RWPE1 (cell line): ENCODE results near the gene IL3.

ENCODE experiments used
- CTCF ChIA-PET: fragments of 350-600 bp; sonication (Branson Sonifier 250); formaldehyde crosslinking; extraction: SDS; loops from one replicate; lab custom pipeline; 2021; lab: Yijun Ruan, JAX
- POLR2A ChIA-PET: fragments of 400-600 bp; formaldehyde crosslinking; extraction: SDS; loops from one replicate; lab custom pipeline; 2020; ENCODE audit warnings: antibody characterized with exemption; ENCODE audit not compliant: low non-redundant PET; lab: Yijun Ruan, JAX
- DNase-seq: peaks from one replicate; pipeline ENCODE4 v3.0.0; 2012; ENCODE audit warnings: low spot score
- H3K27ac ChIP-seq: fragments of 450-650 bp; 2 replicates; pipeline ENCODE4 v1.5.1; 2017
- CTCF ChIP-seq: fragments of 450-650 bp; conservative IDR thresholded peaks from 2 replicates; pipeline ENCODE4 v1.5.1; 2017; ENCODE audit warnings: low read depth, mild to moderate bottlenecking

Gene IL3

GRCh38 chr5:132020568-132021339, 39.7 kb upstream of the IL3 start:
- no peak overlapping the region for H3K27ac ChIP-seq
- POLR2A ChIA-PET, result interaction anchor here (0.6 kb wide), 1 partner anchor 9 kb away, joined by 7 read pairs; no protein-coding TSS in a partner anchor
- DNase-seq, result no peak
- CTCF ChIA-PET, result interaction anchor here (0.6 to 1.7 kb wide), 2 partner anchors 12 to 22 kb away, joined by 3 to 6 read pairs; no protein-coding TSS in a partner anchor
- no peak for TF ChIP-seq CTCF

- POLR2A ChIA-PET, result no interaction called here
- CTCF ChIA-PET, result interaction anchor here (1.7 kb wide), 1 partner anchor 13 kb away, joined by 6 read pairs; no protein-coding TSS in a partner anchor
- TF ChIP-seq CTCF, result no peak
- no peak overlapping the region for H3K27ac ChIP-seq
- DNase-seq, result no peak
Observed at GRCh38 chr5:132021654-132022053, 38.8 kb upstream of the IL3 start.

DNA sequence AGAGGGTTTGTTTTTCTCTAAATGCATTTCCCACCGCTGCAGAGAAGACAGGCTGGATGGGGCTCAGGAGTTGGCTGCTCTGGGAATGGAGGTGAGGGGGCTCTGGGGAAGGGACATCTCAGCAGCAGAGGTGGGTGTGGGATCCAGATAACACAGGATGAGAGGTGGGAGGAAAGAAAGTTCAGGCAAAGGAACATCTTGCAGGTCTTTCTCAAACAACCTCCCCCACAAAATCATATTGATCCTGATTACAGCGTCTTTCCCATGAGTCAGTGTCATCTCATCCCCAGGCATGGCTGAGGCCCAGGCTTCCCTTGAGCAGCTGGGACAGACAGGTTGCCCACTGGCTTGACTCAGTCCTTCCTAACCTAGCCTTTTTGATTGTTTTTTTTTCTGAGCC, 37.7 kb upstream of the IL3 start:
- no peak overlapping the region for H3K27ac ChIP-seq
- ChIA-PET CTCF (interaction anchor here (0.7 kb wide), 1 partner anchor 25 kb away, joined by 4 read pairs; no protein-coding TSS in a partner anchor), POLR2A (no interaction called here)
- no peak for DNase-seq
- TF ChIP-seq CTCF, result no peak

GRCh38 chr5:132023258-132024116, 37.0 kb upstream of the IL3 start:
- no peak for TF ChIP-seq CTCF
- no peak overlapping the region for H3K27ac ChIP-seq
- ChIA-PET POLR2A (no interaction called here), CTCF (interaction anchor here (0.6 kb wide), 1 partner anchor 436 kb away, joined by 3 read pairs; no protein-coding TSS in a partner anchor)
- no peak for DNase-seq

GRCh38 chr5:132024117-132024435, 36.4 kb upstream of the IL3 start:
- no peak for TF ChIP-seq CTCF
- ChIA-PET POLR2A (no interaction called here), CTCF (interaction anchor here (0.6 kb wide), 1 partner anchor 437 kb away, joined by 3 read pairs; no protein-coding TSS in a partner anchor)

DNA sequence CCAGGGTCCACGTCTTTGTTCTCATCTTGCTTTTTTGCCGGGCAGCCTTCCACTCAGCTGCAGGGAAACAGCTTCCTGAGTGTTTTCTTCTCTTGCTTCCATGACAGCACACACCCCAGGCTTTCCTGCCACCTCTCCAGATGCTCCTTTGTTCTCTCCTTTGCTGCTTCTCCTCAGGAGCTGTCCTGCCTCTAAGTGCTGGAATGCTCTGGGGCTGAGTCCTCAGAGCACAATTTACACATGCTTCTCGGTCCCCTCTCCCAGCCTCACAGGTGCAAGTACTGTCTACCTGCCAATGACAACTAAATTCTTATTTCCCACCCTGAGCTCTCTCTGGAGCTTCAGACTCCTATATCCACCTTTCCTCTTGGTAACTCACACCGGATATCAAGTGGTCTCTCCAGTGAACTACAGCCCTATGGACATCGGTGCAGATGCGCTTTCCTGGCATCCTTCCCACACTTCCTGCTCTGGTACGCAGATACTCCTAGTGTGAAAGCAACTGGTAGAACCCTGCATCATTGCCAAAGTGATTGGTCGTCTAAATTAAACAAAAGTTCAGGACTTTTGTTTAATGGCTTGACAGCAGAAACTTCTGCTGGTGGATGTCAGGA, 35.6 kb upstream of the IL3 start:
- TF ChIP-seq CTCF, result no peak
- POLR2A ChIA-PET, result no interaction called here
- CTCF ChIA-PET, result interaction anchor here (0.7 kb wide), 1 partner anchor 232 kb away, joined by 3 read pairs; no protein-coding TSS in a partner anchor
- no peak for DNase-seq
- no peak overlapping the region for H3K27ac ChIP-seq

More at GRCh38 chr5:132024117-132024435, 36.4 kb upstream of the IL3 start:
- H3K27ac ChIP-seq, result no peak overlapping the region
- DNase-seq, result no peak
